Renal cortex interstitium (tissue), 15 donors: Measurements from ENCODE around the gene HOXC12. TPM values are rescaled to one million over a fixed set of nuclear protein-coding genes. Genes with fewer than 3 reads are reported as not detected.
A peak's percentile ranks its signal among the peaks of the same experiment; 100 is the strongest.

Source experiments
- DNase-seq, 11 donors: peaks; one replicate each; pipeline ENCODE4 v3.0.0-alpha.2; 2013; ENCODE audit warnings: low read depth in 9 of 11, low spot score in 4 of 11; ENCODE audit errors: extremely low read depth in 1 of 11
- long read RNA-seq, 16 experiments: transcript quantifications; one replicate each; lab custom pipeline, GENCODE V29; 2026
- polyA plus RNA-seq, 3 donors: library from polyadenylated mRNA; unstranded; fragments of 120-200 nt; gene quantifications; one replicate each; pipeline ENCODE4 v1.2.1, GENCODE V29; 2013; ENCODE audit not compliant: insufficient read length in 3 of 3

The HOXC12 gene
- polyA plus RNA-seq = not detected
- long read RNA-seq, donor 1 = 0 reads
- long read RNA-seq, donor 2 = 0 reads
- long read RNA-seq, donor 3 = 0 reads
- long read RNA-seq, donor 4 = 0 reads
- long read RNA-seq, donor 5 = 0 reads
- long read RNA-seq, donor 6 = 0 reads
- long read RNA-seq, donor 7 = 0 reads
- long read RNA-seq, donor 8 = 0 reads
- long read RNA-seq, donor 9 = 0 reads
- long read RNA-seq, donor 10 = 0 reads
- long read RNA-seq, donor 11 = 0 reads
- long read RNA-seq, donor 12 = 0 reads
- long read RNA-seq, donor 13 = 0 reads
- long read RNA-seq, donor 14 = 0 reads
- long read RNA-seq, donor 15 = 0 reads
- long read RNA-seq, donor 16 = 0 reads

- DNase-seq = no peak
Observed at GRCh38 chr12:53954694-53955035, at the start of gene HOXC12. HOXC12 (plus strand) TSS chr12:53954903; CDS start chr12:53954930, 27 bp downstream.

GRCh38 chr12:53907103-53907502 is 47.6 kb upstream of the HOXC12 start:
- DNase-seq = no peak

- DNase-seq = no peak
Observed at GRCh38 chr12:53916788-53917655, 37.7 kb upstream of the HOXC12 start.

- no peak for DNase-seq
Observed at GRCh38 chr12:53924521-53925405, 29.9 kb upstream of the HOXC12 start.

GRCh38 chr12:53927220-53928029 is 27.3 kb upstream of the HOXC12 start:
- DNase-seq = no peak

GRCh38 chr12:53928054-53928835 is 26.5 kb upstream of the HOXC12 start:
- DNase-seq = no peak

- no peak for DNase-seq
Observed at GRCh38 chr12:53929527-53929926, 25.2 kb upstream of the HOXC12 start.

- no peak for DNase-seq
Observed at GRCh38 chr12:53930591-53931255, 24.0 kb upstream of the HOXC12 start.

- no peak for DNase-seq
Observed at GRCh38 chr12:53931844-53932581, 22.7 kb upstream of the HOXC12 start.

- no peak for DNase-seq
Observed at GRCh38 chr12:53932915-53933314, 21.8 kb upstream of the HOXC12 start.

- DNase-seq = no peak
Observed at GRCh38 chr12:53935383-53936341, 19.0 kb upstream of the HOXC12 start.

- DNase-seq = no peak
Observed at GRCh38 chr12:53937099-53937498, 17.6 kb upstream of the HOXC12 start.

GRCh38 chr12:53937596-53938325 is 16.9 kb upstream of the HOXC12 start:
- DNase-seq = no peak

- DNase-seq = peak; percentile 62 to 89 (median 80)
Observed at GRCh38 chr12:53938326-53939140, 16.2 kb upstream of the HOXC12 start, which contains the start of gene HOXC13. HOXC13 (plus strand) TSS chr12:53938831; CDS start chr12:53938907, 76 bp downstream.
